ENCODE data around the gene TBRG1.
A peak's percentile ranks its signal among the peaks of the same experiment; 100 is the strongest.

The TBRG1 gene

GRCh38 chr11:124618863-124619262 lies 3.8 kb upstream of the TBRG1 start:
- DNase-seq: no peak

DNA sequence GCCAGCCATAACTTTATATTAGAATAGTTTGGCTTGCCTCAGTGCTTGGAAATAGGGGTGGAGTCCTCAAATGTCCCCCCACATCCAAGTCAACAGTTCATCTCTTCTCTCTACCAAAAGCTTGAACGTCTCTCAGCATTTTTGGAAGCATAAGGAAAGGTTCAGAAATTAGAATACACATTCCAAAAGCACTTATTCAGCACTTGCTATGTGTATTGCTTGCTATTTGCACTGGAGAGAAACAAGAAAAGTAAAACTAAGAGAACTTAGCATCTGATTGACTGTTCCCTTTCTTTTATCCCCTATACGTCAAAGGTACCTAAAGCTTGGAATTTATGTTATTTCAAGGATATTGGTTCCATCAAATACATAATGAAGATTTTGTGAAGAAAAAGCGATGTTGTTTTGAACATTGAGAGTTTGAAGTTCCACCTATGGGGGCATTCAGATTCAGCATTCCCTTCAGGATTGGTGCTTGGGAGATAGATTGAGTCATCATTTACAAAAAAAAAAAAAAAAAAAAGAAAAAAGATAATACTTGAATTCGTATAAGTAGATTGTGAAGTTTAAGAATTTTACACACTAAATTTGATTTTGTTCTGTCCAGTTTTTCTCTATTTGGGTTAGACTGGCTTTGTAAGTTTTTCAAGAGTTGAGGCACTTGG lies 1.3 kb downstream of the TBRG1 start:
- no peak for DNase-seq

DNA sequence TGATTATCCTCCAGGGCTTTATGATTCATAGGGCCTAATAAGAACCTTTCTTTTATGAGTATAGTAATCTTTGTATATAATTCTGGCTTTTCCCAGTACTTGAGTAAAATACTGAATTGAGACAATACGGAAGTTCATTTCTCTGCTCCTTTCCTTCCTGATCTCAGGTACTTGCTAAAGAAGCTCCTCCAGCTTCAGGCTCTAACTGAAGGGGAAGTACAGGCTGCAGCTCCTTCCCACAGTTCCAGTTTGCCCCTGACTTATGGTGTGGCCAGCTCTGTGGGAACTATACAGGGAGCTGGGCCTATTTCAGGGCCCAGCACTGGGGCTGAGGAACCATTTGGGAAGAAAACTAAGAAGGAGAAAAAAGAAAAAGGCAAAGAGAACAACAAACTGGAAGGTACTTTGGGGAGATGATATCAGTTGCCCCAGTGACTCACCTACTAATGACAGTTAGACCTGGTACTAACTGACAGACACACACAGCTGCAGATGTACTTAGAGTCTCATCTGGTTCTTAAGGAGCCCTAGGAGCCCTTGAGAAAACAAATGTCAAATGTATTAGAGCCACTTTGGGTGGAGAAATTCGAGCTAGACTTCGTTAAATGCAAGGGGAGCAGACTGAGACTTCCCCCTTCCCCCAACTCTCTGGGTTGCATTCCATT lies 3.0 kb downstream of the TBRG1 start:
- DNase-seq: no peak

GRCh38 chr11:124627546-124627945 lies 4.9 kb downstream of the TBRG1 start:
- no peak for DNase-seq

GRCh38 chr11:124629961-124630360 lies 7.3 kb downstream of the TBRG1 start:
- DNase-seq: no peak

DNA sequence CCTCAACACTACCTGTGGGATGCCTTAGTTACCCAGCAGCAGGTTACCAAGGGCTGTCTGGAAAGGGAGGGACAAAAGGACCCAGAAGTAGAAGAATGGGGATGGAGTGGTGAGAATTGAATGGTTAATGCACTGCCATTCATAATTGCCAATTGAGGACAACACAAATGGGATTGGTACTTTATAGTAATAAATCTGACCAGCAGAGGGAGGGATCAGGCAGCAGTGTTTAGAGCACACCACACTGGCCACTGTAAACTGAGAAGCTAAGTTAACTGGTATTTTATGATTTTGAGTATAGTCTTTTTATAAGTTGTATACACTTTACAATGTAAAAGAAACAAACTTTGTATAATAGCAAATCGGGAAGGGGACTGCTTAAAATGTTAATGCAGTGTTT lies 10.7 kb downstream of the TBRG1 start:
- DNase-seq: no peak

DNA sequence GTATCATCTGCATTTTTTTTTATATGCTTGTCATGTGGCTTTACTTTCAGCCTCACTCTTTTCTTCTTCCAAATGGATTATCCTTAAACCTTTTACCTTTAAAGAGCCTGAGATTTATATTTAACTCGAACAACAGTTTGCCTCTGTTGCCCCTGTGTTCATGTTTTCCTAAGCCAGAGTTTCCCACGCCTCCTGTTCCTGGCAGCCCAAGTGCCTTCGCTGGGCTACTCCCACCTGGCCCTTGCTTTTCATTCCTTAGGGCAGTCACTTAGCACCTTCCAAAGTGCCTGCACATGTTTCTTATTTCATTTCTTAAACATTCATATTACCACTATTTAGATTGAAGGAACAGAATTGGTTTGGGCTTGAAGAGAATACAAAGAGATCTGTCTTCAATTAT lies 13.3 kb downstream of the TBRG1 start:
- DNase-seq: no peak

DNA sequence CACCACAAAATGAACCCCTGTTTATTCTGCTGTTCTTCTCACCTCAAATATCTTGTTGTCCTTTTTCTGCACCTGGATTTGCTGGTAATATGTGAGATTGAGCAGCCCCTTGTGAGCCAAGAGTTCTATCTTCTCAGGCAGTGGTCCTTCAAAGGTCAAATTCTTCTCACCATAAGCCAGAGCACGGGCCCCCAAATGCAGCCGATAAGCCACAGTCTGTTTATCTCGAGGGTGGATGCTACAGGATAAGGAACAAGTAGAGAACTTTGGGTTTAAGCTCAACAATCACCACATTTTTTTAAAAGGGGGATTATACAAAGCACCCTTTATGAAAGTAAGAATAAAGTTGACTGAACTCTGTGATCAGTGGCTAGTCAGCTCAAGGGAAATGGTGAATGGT lies 15.8 kb downstream of the TBRG1 start:
- no peak for DNase-seq

GRCh38 chr11:124639186-124639585 lies 16.5 kb downstream of the TBRG1 start:
- DNase-seq: no peak

DNA sequence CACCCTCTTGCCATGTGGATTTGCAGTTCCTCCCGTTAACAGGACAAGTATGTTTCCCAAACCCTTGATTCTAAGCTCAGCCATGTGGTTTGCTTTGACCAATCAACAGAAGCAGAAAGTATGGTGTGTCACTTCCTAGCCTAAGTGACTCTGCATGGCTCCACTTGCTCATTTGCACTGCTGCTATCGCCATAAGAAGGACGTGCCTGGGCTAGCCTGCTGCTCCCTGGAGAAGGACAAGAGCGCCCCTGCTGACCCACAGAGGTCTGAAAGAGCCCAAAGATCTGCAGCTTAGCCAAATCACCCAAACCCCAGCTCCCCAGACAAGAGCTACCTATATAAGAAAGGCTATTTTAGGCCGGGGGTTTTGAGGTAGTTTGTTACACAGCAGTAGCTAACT lies 18.0 kb downstream of the TBRG1 start:
- no peak for DNase-seq

DNA sequence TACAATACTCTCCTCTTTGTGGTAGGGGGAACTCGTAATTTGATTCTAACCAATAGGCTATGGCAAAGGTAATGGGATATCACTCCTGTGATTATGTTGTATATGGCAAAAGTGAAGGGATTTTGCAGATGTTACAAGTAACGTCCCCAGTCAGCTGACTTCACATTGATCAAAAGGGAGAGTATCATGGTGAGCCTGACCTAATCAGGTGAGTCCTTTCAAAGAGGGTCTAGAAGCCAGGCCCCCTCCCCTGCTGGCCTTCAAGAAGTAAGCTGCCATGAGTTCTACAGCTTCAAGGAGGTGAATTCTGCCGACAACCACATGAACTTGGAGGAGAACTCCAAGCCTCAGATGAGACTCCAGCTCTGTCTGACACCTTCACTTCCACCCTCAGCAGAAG lies 20.0 kb downstream of the TBRG1 start:
- DNase-seq: no peak

DNA sequence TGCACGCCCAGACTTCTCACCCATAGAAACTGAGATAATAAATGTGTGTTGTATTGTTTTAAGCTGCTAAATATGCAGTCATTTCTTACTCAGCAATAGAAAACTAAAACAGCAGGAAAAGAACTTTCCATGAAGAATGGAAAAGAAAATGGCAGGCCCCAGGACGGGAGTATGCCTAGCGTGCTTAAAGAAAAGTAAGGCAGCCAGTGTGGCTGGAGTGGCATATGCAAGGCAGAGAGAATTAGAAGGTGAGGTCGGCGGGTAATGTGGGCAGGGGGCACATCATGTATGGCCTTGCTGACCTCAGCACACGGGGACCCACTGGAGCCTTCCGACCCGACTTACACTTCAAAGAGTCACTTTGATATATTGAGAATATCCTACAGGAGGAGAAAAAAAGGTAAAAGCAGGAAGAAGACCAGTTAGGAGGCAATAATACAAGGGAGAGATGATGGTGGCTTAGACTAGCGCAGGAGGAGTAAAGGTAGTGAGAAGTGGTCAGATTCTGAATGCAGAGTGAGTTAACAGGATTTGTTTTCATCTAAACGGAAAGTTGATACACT lies 20.5 kb downstream of the TBRG1 start:
- no peak for DNase-seq

DNA sequence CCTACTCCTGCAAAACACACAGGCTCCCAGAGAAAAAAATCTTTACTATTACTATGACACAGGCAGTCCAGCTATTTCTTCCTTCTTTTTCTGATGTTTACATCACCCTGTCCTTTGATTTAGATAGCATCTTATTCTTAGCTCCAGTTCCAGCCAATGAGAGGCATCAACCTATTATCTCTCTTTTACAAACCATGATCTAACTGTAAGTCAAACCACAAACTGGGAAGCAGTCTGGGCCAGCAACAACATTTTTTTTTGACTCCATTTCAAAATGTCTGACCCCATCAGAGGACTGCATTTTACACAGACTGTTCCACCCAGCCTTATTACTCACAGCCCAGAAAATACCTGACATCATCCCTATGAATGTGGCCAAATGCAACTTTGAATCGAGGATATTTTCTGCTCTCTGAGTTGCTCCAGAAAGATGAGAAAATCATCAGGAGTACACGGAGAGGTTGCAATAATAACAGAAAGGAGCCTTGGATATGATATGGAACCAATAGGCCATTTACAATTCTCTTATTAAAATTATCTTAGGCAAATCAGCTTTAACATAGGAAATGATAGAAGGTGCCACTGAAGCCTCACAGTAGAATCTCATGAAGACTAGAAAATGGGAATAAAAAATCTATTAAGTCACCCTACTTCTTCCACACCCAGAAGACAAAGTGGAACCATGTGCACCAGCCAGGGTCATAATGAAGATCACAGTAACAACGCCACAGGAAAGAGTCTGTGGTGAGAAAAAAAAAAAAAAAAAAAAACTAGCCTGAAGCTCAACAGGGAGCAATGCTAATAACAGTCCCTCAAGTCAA lies 21.2 kb downstream of the TBRG1 start:
- no peak for DNase-seq

DNA sequence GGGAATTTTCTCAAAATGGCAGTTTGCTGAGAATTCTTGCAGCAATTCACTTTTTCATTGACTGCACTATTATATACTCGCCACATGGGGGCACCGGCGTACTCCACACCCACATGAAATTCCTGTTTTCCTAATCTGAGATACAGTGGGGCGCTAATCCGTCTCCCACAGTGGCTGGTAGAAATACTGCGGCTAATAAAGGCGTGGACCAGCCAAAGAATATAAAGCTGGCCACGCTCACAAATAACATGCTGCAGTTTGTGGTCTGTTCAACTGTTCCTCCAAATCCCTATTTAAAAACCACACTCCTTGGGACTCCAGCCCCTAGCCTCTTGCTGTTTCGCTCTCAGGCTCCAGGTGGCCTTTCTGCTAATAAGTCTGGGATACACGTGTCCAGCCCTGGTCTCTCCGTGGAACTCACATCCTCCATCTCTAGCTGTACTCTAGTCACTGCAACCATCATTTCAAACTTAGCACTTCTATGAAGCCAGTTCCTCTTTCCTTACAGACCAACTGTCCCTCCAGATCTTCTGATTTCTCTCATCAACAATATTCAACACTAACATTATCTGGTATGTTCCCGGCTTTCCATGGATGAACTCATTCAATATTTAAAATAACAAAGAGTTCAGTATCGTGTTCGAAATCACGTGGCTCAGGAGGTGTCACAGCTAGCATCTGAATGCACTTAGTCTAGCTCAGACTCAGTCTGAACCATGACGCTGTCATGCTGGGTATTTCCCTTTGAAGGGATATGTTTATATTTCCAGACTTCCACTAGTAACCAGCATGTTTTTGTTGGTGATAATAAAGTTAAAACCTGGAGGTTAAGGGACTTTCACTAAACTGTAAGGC lies 22.0 kb downstream of the TBRG1 start:
- peak; percentile 62 for DNase-seq

DNA sequence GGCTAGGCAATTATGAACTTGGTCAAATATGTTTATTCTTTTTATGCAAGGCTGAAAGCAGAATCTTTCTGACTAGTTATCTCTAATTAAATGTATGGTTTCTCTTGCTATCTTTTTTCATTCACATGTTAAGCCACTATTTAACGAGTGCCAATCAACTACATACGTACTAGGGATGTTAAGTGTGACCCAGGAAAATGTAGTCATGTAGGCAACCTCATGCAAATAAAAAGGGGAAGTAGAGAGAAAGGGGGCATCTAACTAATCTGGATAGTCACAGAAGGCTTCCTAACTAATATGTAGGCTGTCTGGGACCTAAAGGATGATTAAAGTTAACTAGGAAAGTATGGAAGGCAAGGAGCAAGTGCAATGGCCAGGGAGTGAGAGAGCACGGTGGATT lies 23.5 kb downstream of the TBRG1 start:
- no peak for DNase-seq

GRCh38 chr11:124648610-124649009 lies 25.9 kb downstream of the TBRG1 start:
- no peak for DNase-seq

- DNase-seq: no peak
Measured at GRCh38 chr11:124656774-124657630, 34.3 kb downstream of the TBRG1 start.

DNA sequence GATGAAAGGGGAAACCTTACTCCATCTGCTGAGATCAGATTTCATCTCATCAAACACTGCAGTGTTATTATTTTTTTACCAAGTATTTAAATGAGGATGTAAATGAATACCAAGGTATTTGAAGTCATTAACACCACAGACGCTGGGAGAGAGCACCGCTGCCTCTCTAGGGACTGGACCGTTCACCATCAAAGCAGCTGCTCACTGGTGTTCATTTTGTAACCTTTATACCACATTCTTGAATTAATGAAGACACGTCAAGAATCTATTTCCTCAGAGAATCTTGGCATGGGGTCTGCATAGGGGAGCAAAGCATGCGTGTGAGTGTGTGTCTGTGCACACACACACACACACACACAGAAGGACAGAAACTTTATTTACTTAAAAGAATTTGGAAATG lies 35.2 kb downstream of the TBRG1 start:
- no peak for DNase-seq

DNA sequence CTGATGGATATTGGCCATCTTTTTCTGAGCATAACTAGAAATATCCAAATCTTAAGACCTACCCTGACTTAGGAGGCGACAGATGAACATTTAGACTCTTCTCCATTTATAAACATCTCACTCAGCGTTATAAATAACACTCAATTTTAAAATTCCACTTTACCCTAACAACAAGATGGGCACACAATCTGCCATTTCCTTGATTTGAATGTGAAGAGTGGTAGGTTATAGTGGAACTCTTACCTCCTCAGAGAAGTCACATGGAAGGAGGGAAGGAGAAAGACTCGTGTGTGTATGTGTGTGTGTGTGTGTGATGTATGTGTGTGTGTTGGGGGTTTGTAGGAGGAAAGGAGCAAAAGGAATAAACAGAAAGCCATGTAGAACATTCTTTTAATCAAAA lies 35.8 kb downstream of the TBRG1 start:
- DNase-seq: no peak

- DNase-seq: no peak
Measured at GRCh38 chr11:124658986-124659385, 36.3 kb downstream of the TBRG1 start.

GRCh38 chr11:124661553-124661952 lies 38.9 kb downstream of the TBRG1 start:
- no peak for DNase-seq

- DNase-seq: no peak
Measured at GRCh38 chr11:124662106-124662505, 39.4 kb downstream of the TBRG1 start.

Measured in NCI-H446 treated with DMSO at 0.1 percent for 48 hours (cell line).